K562 (cell line): ENCODE data around the gene TMEM88.

ENCODE experiments used
- C11orf30 ChIP-seq: fragments of 450-650 bp; IDR thresholded peaks from 2 replicates; pipeline ENCODE4 v1.6.1; 2016; ENCODE audit warnings: low read depth, mild to moderate bottlenecking
- CEBPB ChIP-seq: fragments of 450-650 bp; IDR thresholded peaks from 2 replicates; pipeline ENCODE4 v1.6.1; 2016; ENCODE audit warnings: missing genetic modification characterization, missing compliant biosample characterization
- CREB1 ChIP-seq, 2 experiments: sonication (generic) in 1 of 2; formaldehyde crosslinking in 1 of 2; IDR thresholded peaks; 2 replicates each; pipeline versions ENCODE4 v1.6.1 to v1.8.0; 2012 to 2022; ENCODE audit warnings: inconsistent platforms in 1 of 2, mild to moderate bottlenecking in 1 of 2, missing genetic modification reagents in 1 of 2, moderate library complexity in 1 of 2
- CTCF ChIP-seq, 3 experiments: IDR thresholded peaks in 2 of 3; conservative IDR thresholded peaks in 1 of 3; 2 replicates each; pipeline ENCODE4 v1.5.1; 2011 to 2012; ENCODE audit warnings: low read length in 3 of 3, mild to moderate bottlenecking in 3 of 3, control low read depth in 2 of 3, improper control_type of control experiment in 1 of 3, inconsistent platforms in 1 of 3, low read depth in 1 of 3, mixed read lengths in 1 of 3, moderate library complexity in 1 of 3; ENCODE audit not compliant: insufficient read depth in 2 of 3
- EZH2 ChIP-seq: IDR thresholded peaks from 2 replicates; pipeline ENCODE4 v1.6.1; 2012; ENCODE audit warnings: low read depth, mild to moderate bottlenecking, inconsistent platforms, low read length, borderline replicate concordance
- GABPA ChIP-seq: fragments of 200-800 bp; sonication (Bioruptor generic); conservative IDR thresholded peaks from 2 replicates; pipeline ENCODE4 v1.6.1; 2016; ENCODE audit warnings: low read depth, missing genetic modification characterization, missing compliant biosample characterization
- HNRNPUL1 ChIP-seq: fragments of 200-400 bp; formaldehyde crosslinking; IDR thresholded peaks from 2 replicates; pipeline ENCODE4 v1.6.1; 2017; ENCODE audit warnings: low read length
- JUNB ChIP-seq: fragments of 450-650 bp; formaldehyde crosslinking; conservative IDR thresholded peaks from 2 replicates; pipeline ENCODE4 v1.4.0; 2020; ENCODE audit warnings: mild to moderate bottlenecking
- POLR2AphosphoS5 ChIP-seq: IDR thresholded peaks from 2 replicates; pipeline ENCODE4 v1.6.1; 2011; ENCODE audit warnings: mild to moderate bottlenecking, low read depth, low read length, moderate library complexity; ENCODE audit not compliant: control insufficient read depth, insufficient read depth
- REST ChIP-seq, 2 experiments: fragments of 450-650 bp; formaldehyde crosslinking in 1 of 2; IDR thresholded peaks; 2 replicates each; pipeline versions ENCODE4 v1.4.0 to v1.6.1; 2014 to 2020; ENCODE audit warnings: mild to moderate bottlenecking in 2 of 2, borderline replicate concordance in 1 of 2, low read depth in 1 of 2
- TBP ChIP-seq: optimal IDR thresholded peaks from 2 replicates; pipeline ENCODE3; 2011; ENCODE audit warnings: low read depth, low read length, improper control_type of control experiment
- U2AF1 ChIP-seq: fragments of 200-400 bp; formaldehyde crosslinking; optimal IDR thresholded peaks from 2 replicates; pipeline ENCODE3; 2017; ENCODE audit warnings: mild to moderate bottlenecking, low read depth, low read length, moderate library complexity

- no peak for TF ChIP-seq C11orf30
- TF ChIP-seq POLR2AphosphoS5 = no peak
- TF ChIP-seq JUNB (CRISPR knock-in tag) = no peak
- TF ChIP-seq CEBPB (tag) = no peak
- TF ChIP-seq CTCF (IDR thresholded peaks at IDR 0.05 in 2 of 3, conservative IDR thresholded peaks at IDR 0.05 in 1 of 3; ENCODE audit: insufficient read depth in 2 of 3, low read depth in 1 of 3, low read length in 3 of 3) = no peak
- no peak for TF ChIP-seq U2AF1
- no peak for TF ChIP-seq HNRNPUL1
- no peak for TF ChIP-seq CREB1 (IDR thresholded peaks at IDR 0.05)
- no peak for TF ChIP-seq CREB1 (CRISPR knock-in tag; IDR thresholded peaks at IDR 0.05)
- TF ChIP-seq EZH2 = no peak
- no peak for TF ChIP-seq GABPA (tag)
- no peak for TF ChIP-seq REST (IDR thresholded peaks at IDR 0.05; ENCODE audit: borderline replicate concordance)
- TF ChIP-seq REST (CRISPR knock-in tag; IDR thresholded peaks at IDR 0.05; ENCODE audit: low read depth) = no peak
- TF ChIP-seq TBP = no peak
These were observed 42.2 kb downstream of the TMEM88 start for GRCh38 chr17:7897090-7897489.
